ENCODE measurements around the gene STARD13. TPM values are rescaled to one million over a fixed set of nuclear protein-coding genes. Genes with fewer than 3 reads are reported as not detected.

STARD13 gene
- total RNA-seq, 3 donors from 2014 or later: 34.5 to 92.4 (median 35.2) TPM

- H3K36me3 ChIP-seq (ENCODE audit: low read depth): no peaks in the 10 kb centered on the region
- TF ChIP-seq CTCF (IDR thresholded peaks at IDR 0.05): no peak
- DNase-seq: peak in 1 of 3 donors; percentile 26
- H3K4me3 ChIP-seq: no peak overlapping the region
- intact Hi-C loops (cut with DNase I, micrococcal nuclease): no loop called here
- no peaks in the 10 kb centered on the region for H3K9me3 ChIP-seq
- ATAC-seq: peak; percentile 67
- H3K4me1 ChIP-seq (ENCODE audit: low read depth): peaks cover 12% of the 10 kb centered on the region
Measured at GRCh38 chr13:33207615-33207961, 78.0 kb downstream of the STARD13 start.

- intact Hi-C loops (cut with DNase I, micrococcal nuclease): no loop called here
- no peak for DNase-seq
- H3K4me3 ChIP-seq: no peak overlapping the region
- H3K9me3 ChIP-seq: no peaks in the 10 kb centered on the region
- H3K36me3 ChIP-seq (ENCODE audit: low read depth): no peaks in the 10 kb centered on the region
- TF ChIP-seq CTCF (IDR thresholded peaks at IDR 0.05): no peak
- peaks cover 12% of the 10 kb centered on the region for H3K4me1 ChIP-seq (ENCODE audit: low read depth)
- peak; percentile 19 for ATAC-seq
Measured at GRCh38 chr13:33206945-33207614, 78.5 kb downstream of the STARD13 start.

GRCh38 chr13:33206425-33206824 lies 79.1 kb downstream of the STARD13 start:
- Histone ChIP-seq H3K4me3 (no peak overlapping the region), H3K4me1 (ENCODE audit: low read depth) (peaks cover 12% of the 10 kb centered on the region), H3K36me3 (ENCODE audit: low read depth) (no peaks in the 10 kb centered on the region), H3K9me3 (no peaks in the 10 kb centered on the region)
- intact Hi-C loops (cut with DNase I, micrococcal nuclease): no loop called here
- DNase-seq (no peak), ATAC-seq (no peak)
- no peak for TF ChIP-seq CTCF (IDR thresholded peaks at IDR 0.05)

- no peak for TF ChIP-seq CTCF (IDR thresholded peaks at IDR 0.05)
- peaks cover 12% of the 10 kb centered on the region for H3K4me1 ChIP-seq (ENCODE audit: low read depth)
- H3K36me3 ChIP-seq (ENCODE audit: low read depth): no peaks in the 10 kb centered on the region
- intact Hi-C loops (cut with DNase I, micrococcal nuclease): no loop called here
- ATAC-seq (no peak), DNase-seq (peak in 1 of 3 donors; percentile 30)
- H3K4me3 ChIP-seq: no peak overlapping the region
- H3K9me3 ChIP-seq: no peaks in the 10 kb centered on the region
Measured at GRCh38 chr13:33205804-33206221, 79.7 kb downstream of the STARD13 start.

- no peaks in the 10 kb centered on the region for H3K36me3 ChIP-seq (ENCODE audit: low read depth)
- DNase-seq (no peak), ATAC-seq (no peak)
- no peaks in the 10 kb centered on the region for H3K9me3 ChIP-seq
- TF ChIP-seq CTCF (IDR thresholded peaks at IDR 0.05): no peak
- peaks cover 12% of the 10 kb centered on the region for H3K4me1 ChIP-seq (ENCODE audit: low read depth)
- intact Hi-C loops (cut with DNase I, micrococcal nuclease): no loop called here
- H3K4me3 ChIP-seq: no peak overlapping the region
Measured at GRCh38 chr13:33205224-33205623, 80.3 kb downstream of the STARD13 start.
